ENCODE data around the gene KRTAP10-10.

The KRTAP10-10 gene

DNA sequence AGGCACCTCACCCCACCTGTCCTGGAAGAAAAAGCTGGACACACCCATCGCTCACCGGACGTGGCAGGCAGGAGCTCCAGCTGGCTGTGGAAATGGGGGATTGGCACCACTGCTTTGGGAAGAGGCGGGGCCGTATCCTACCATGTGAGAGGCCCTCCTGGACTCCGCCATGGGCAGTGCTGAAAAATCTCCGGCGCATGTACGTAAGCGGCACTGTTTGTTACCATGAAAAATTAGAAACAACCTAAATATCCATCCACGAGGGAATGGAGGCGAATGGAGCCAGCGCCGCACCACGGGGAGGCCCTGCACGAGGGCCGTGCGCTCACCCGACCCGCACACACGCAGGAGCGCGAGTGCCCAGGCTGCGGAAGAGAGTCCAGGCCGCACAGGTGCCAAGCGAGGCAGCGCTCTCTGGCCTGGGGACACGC, 22.2 kb upstream of the KRTAP10-10 start:
- H3K4me1 ChIP-seq (ENCODE audit: control insufficient read depth in 2 of 2, insufficient read depth in 1 of 2, low read depth in 1 of 2, low read length in 2 of 2) = no peaks in the 10 kb centered on the region
- no peak overlapping the region for H2BK5ac ChIP-seq (ENCODE audit: low read length)
- H3K79me1 ChIP-seq (ENCODE audit: low read depth, low read length) = no peaks in the 10 kb centered on the region
- H3K4me2 ChIP-seq (ENCODE audit: insufficient read depth, low read length, poor library complexity, severe bottlenecking) = no peak overlapping the region
- no peak overlapping the region for H3K4me3 ChIP-seq (ENCODE audit: low read length in 2 of 2)
- H2BK12ac ChIP-seq (ENCODE audit: low read length) = no peak overlapping the region
- H3K9me3 ChIP-seq (replicated peaks in 1 of 2; ENCODE audit: control insufficient read depth in 2 of 2, insufficient read depth in 1 of 2, low read depth in 1 of 2, low read length in 2 of 2) = peaks cover 5 to 9% of the 10 kb centered on the region in 2 donors
- H3K23ac ChIP-seq (ENCODE audit: low read depth, low read length, poor library complexity) = no peak overlapping the region
- no peaks in the 10 kb centered on the region for H3K36me3 ChIP-seq (replicated peaks in 1 of 2; ENCODE audit: control insufficient read depth in 2 of 2, insufficient read depth in 2 of 2, low read length in 2 of 2)
- H2BK15ac ChIP-seq (ENCODE audit: low read length) = no peak overlapping the region
- H2AK5ac ChIP-seq (ENCODE audit: low read depth, low read length) = no peak overlapping the region
- H4K91ac ChIP-seq (ENCODE audit: low read depth, low read length, poor library complexity) = no peak overlapping the region
- H4K8ac ChIP-seq (ENCODE audit: low read depth, low read length) = no peak overlapping the region
- no peak overlapping the region for H3K27ac ChIP-seq (replicated peaks; ENCODE audit: low read length)
- no peak overlapping the region for H2BK120ac ChIP-seq (ENCODE audit: low read depth, low read length)
- H3K27me3 ChIP-seq (ENCODE audit: control insufficient read depth in 3 of 3, insufficient read depth in 3 of 3, low read depth in 1 of 3, low read length in 3 of 3) = no peaks in the 10 kb centered on the region
- no peak overlapping the region for H2AFZ ChIP-seq (ENCODE audit: low read length)
- no peak overlapping the region for H3K9ac ChIP-seq (ENCODE audit: low read depth, low read length, poor library complexity)
- no peak overlapping the region for H3K14ac ChIP-seq (ENCODE audit: low read length)
- no peak for DNase-seq (ENCODE audit: low spot score)
- no peak overlapping the region for H3K4ac ChIP-seq (ENCODE audit: low read length)
- no peak overlapping the region for H3K18ac ChIP-seq (ENCODE audit: low read length)
- no CpG with 5 or more reads among the region's 28 CpGs for WGBS, 2 donors (ENCODE audit: extremely low coverage in 2 of 2, insufficient read length in 2 of 2, insufficient replicate concordance in 1 of 2)

DNA sequence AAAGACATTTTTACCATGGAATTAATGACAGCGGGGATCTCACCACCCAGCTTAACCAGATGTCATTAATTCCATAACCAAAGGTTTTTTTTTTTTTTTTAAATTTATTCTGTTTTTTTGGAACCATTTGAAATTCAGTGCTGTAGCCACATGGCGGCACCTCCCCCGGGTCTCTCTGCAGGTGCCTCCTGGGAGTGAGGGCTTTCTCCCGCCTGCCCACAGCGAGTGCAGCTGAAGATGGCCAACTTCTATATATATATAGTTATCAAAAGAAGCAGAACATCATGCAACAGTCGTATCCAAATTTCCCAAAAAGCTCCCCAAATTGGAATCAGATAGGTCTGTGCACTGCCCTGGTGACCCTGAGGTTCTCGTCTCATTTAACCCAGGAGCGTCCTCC, 21.7 kb upstream of the KRTAP10-10 start:
- H3K14ac ChIP-seq (ENCODE audit: low read length) = no peak overlapping the region
- H3K4me3 ChIP-seq (ENCODE audit: low read length in 2 of 2) = no peak overlapping the region
- no peak overlapping the region for H2BK12ac ChIP-seq (ENCODE audit: low read length)
- no peak overlapping the region for H2AFZ ChIP-seq (ENCODE audit: low read length)
- H2BK120ac ChIP-seq (ENCODE audit: low read depth, low read length) = no peak overlapping the region
- H3K18ac ChIP-seq (ENCODE audit: low read length) = peak overlapping the region; percentile 89
- no peak overlapping the region for H3K4me2 ChIP-seq (ENCODE audit: insufficient read depth, low read length, poor library complexity, severe bottlenecking)
- H4K8ac ChIP-seq (ENCODE audit: low read depth, low read length) = no peak overlapping the region
- no peak overlapping the region for H3K23ac ChIP-seq (ENCODE audit: low read depth, low read length, poor library complexity)
- H3K9me3 ChIP-seq (replicated peaks in 1 of 2; ENCODE audit: control insufficient read depth in 2 of 2, insufficient read depth in 1 of 2, low read depth in 1 of 2, low read length in 2 of 2) = peaks cover 5 to 10% of the 10 kb centered on the region in 2 donors
- H2BK15ac ChIP-seq (ENCODE audit: low read length) = no peak overlapping the region
- H3K79me1 ChIP-seq (ENCODE audit: low read depth, low read length) = no peaks in the 10 kb centered on the region
- DNase-seq (ENCODE audit: low spot score) = no peak
- H3K27me3 ChIP-seq (ENCODE audit: control insufficient read depth in 3 of 3, insufficient read depth in 3 of 3, low read depth in 1 of 3, low read length in 3 of 3) = no peaks in the 10 kb centered on the region
- H3K4ac ChIP-seq (ENCODE audit: low read length) = no peak overlapping the region
- no peak overlapping the region for H3K27ac ChIP-seq (replicated peaks; ENCODE audit: low read length)
- H2BK5ac ChIP-seq (ENCODE audit: low read length) = no peak overlapping the region
- H3K9ac ChIP-seq (ENCODE audit: low read depth, low read length, poor library complexity) = no peak overlapping the region
- H3K4me1 ChIP-seq (ENCODE audit: control insufficient read depth in 2 of 2, insufficient read depth in 1 of 2, low read depth in 1 of 2, low read length in 2 of 2) = no peaks in the 10 kb centered on the region
- peak overlapping the region; percentile 59 for H4K91ac ChIP-seq (ENCODE audit: low read depth, low read length, poor library complexity)
- no peaks in the 10 kb centered on the region for H3K36me3 ChIP-seq (replicated peaks in 1 of 2; ENCODE audit: control insufficient read depth in 2 of 2, insufficient read depth in 2 of 2, low read length in 2 of 2)
- peak overlapping the region; percentile 44 for H2AK5ac ChIP-seq (ENCODE audit: low read depth, low read length)
- no CpG with 5 or more reads among the region's 8 CpGs for WGBS, 2 donors (ENCODE audit: extremely low coverage in 2 of 2, insufficient read length in 2 of 2, insufficient replicate concordance in 1 of 2)

DNA sequence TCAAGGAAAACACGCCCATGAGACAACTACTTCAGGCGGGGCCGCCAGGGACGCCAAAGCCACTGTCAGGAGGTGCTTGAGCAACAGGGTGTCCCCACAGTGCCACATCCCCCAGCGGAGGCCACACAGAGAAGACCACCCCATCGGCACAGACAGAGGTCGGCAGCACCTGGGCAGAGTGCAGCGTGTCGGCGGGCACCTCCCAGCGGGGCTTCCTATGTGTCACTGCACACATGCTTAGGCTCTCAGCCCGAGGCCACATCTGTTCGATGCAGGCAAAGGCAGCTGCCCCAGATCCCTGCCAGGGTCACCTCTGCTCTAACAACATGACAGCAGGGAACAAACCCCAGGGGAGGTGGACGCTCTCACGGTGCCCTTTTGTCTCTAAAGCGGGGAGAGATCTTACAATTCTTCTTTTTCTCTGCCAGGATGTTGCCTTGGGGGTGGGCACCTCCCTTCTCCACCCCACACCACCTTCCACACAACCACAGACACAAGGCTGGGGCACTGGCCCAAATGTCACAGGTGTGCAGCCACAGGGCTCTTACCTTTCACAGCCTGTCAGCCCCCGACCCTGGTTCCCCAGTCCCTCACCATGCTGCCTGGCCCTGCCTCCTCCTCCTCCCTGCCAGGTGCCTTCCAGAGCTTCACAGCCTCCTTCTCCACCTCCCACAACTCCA, 21.1 kb upstream of the KRTAP10-10 start:
- Histone ChIP-seq H3K9ac (ENCODE audit: low read depth, low read length, poor library complexity) (peak overlapping the region; percentile 3), H4K91ac (ENCODE audit: low read depth, low read length, poor library complexity) (peak overlapping the region; percentile 59), H3K27ac (replicated peaks; ENCODE audit: low read length) (no peak overlapping the region), H3K4me2 (ENCODE audit: insufficient read depth, low read length, poor library complexity, severe bottlenecking) (no peak overlapping the region), H3K18ac (ENCODE audit: low read length) (peak overlapping the region; percentile 89), H3K4me1 (ENCODE audit: control insufficient read depth in 2 of 2, insufficient read depth in 1 of 2, low read depth in 1 of 2, low read length in 2 of 2) (no peaks in the 10 kb centered on the region), H3K27me3 (ENCODE audit: control insufficient read depth in 3 of 3, insufficient read depth in 3 of 3, low read depth in 1 of 3, low read length in 3 of 3) (no peaks in the 10 kb centered on the region), H2BK120ac (ENCODE audit: low read depth, low read length) (no peak overlapping the region), H2AK5ac (ENCODE audit: low read depth, low read length) (peak overlapping the region; percentile 44), H3K36me3 (replicated peaks in 1 of 2; ENCODE audit: control insufficient read depth in 2 of 2, insufficient read depth in 2 of 2, low read length in 2 of 2) (no peaks in the 10 kb centered on the region), H3K4ac (ENCODE audit: low read length) (no peak overlapping the region), H2BK5ac (ENCODE audit: low read length) (no peak overlapping the region), H2AFZ (ENCODE audit: low read length) (no peak overlapping the region), H4K8ac (ENCODE audit: low read depth, low read length) (peak overlapping the region; percentile 66), H3K9me3 (replicated peaks in 1 of 2; ENCODE audit: control insufficient read depth in 2 of 2, insufficient read depth in 1 of 2, low read depth in 1 of 2, low read length in 2 of 2) (peaks cover 5 to 10% of the 10 kb centered on the region in 2 donors), H2BK15ac (ENCODE audit: low read length) (peak overlapping the region; percentile 13), H2BK12ac (ENCODE audit: low read length) (no peak overlapping the region), H3K14ac (ENCODE audit: low read length) (peak overlapping the region; percentile 67), H3K4me3 (ENCODE audit: low read length in 2 of 2) (no peak overlapping the region), H3K79me1 (ENCODE audit: low read depth, low read length) (no peaks in the 10 kb centered on the region), H3K23ac (ENCODE audit: low read depth, low read length, poor library complexity) (no peak overlapping the region)
- WGBS, 2 donors (ENCODE audit: extremely low coverage in 2 of 2, insufficient read length in 2 of 2, insufficient replicate concordance in 1 of 2) = no CpG with 5 or more reads among the region's 17 CpGs
- no peak for DNase-seq (ENCODE audit: low spot score)

DNA sequence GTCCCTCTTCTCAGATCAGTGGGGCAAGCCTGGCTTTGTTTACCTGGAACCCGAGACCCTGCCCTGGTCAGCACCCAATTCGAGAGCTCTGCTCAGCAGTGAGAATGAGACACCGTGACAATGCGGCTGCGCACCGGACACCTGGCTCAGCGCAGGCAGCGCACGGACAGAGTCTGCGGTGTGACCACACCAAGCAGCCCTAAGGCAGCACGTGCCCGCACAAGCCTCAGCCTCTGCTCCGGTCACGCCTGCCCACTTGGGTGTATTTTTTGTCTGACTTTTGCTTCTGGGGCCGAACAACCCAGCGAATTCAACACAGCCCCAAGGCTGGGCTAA, 20.6 kb upstream of the KRTAP10-10 start:
- peak overlapping the region; percentile 26 for H2BK5ac ChIP-seq (ENCODE audit: low read length)
- H3K4ac ChIP-seq (ENCODE audit: low read length) = peak overlapping the region; percentile 4
- peak overlapping the region; percentile 44 for H2AK5ac ChIP-seq (ENCODE audit: low read depth, low read length)
- DNase-seq (ENCODE audit: low spot score) = no peak
- peak overlapping the region; percentile 66 for H3K18ac ChIP-seq (ENCODE audit: low read length)
- H3K4me2 ChIP-seq (ENCODE audit: insufficient read depth, low read length, poor library complexity, severe bottlenecking) = no peak overlapping the region
- no peaks in the 10 kb centered on the region for H3K27me3 ChIP-seq (ENCODE audit: control insufficient read depth in 3 of 3, insufficient read depth in 3 of 3, low read depth in 1 of 3, low read length in 3 of 3)
- no peak overlapping the region for H2BK12ac ChIP-seq (ENCODE audit: low read length)
- no peak overlapping the region for H4K91ac ChIP-seq (ENCODE audit: low read depth, low read length, poor library complexity)
- H3K4me1 ChIP-seq (ENCODE audit: control insufficient read depth in 2 of 2, insufficient read depth in 1 of 2, low read depth in 1 of 2, low read length in 2 of 2) = no peaks in the 10 kb centered on the region
- H2AFZ ChIP-seq (ENCODE audit: low read length) = no peak overlapping the region
- H2BK120ac ChIP-seq (ENCODE audit: low read depth, low read length) = no peak overlapping the region
- H4K8ac ChIP-seq (ENCODE audit: low read depth, low read length) = no peak overlapping the region
- no peaks in the 10 kb centered on the region for H3K79me1 ChIP-seq (ENCODE audit: low read depth, low read length)
- no peak overlapping the region for H3K4me3 ChIP-seq (ENCODE audit: low read length in 2 of 2)
- no CpG with 5 or more reads among the region's 16 CpGs for WGBS, 2 donors (ENCODE audit: extremely low coverage in 2 of 2, insufficient read length in 2 of 2, insufficient replicate concordance in 1 of 2)
- H3K23ac ChIP-seq (ENCODE audit: low read depth, low read length, poor library complexity) = no peak overlapping the region
- H3K27ac ChIP-seq (replicated peaks; ENCODE audit: low read length) = no peak overlapping the region
- no peaks in the 10 kb centered on the region for H3K36me3 ChIP-seq (replicated peaks in 1 of 2; ENCODE audit: control insufficient read depth in 2 of 2, insufficient read depth in 2 of 2, low read length in 2 of 2)
- peak overlapping the region; percentile 87 for H3K14ac ChIP-seq (ENCODE audit: low read length)
- H2BK15ac ChIP-seq (ENCODE audit: low read length) = no peak overlapping the region
- H3K9me3 ChIP-seq (replicated peaks in 1 of 2; ENCODE audit: control insufficient read depth in 2 of 2, insufficient read depth in 1 of 2, low read depth in 1 of 2, low read length in 2 of 2) = peaks cover 5 to 8% of the 10 kb centered on the region in 2 donors
- no peak overlapping the region for H3K9ac ChIP-seq (ENCODE audit: low read depth, low read length, poor library complexity)
